IPS-18a (cell line): ENCODE measurements around the gene PRDM8.
A peak's percentile ranks its signal among the peaks of the same experiment; 100 is the strongest.

Experiments used
- H3K27ac ChIP-seq: one replicate; pipeline ENCODE4 v1.5.1; 2013; ENCODE audit warnings: low read length
- H3K27me3 ChIP-seq: one replicate; pipeline ENCODE4 v1.6.1; 2013; ENCODE audit warnings: mild to moderate bottlenecking, low read length; ENCODE audit not compliant: control insufficient read depth, insufficient read depth
- H3K36me3 ChIP-seq: one replicate; pipeline ENCODE4 v1.6.1; 2013; ENCODE audit warnings: low read depth, low read length; ENCODE audit not compliant: control insufficient read depth
- H3K4me1 ChIP-seq: one replicate; pipeline ENCODE4 v1.6.1; 2013; ENCODE audit warnings: low read depth, low read length; ENCODE audit not compliant: control insufficient read depth
- H3K4me3 ChIP-seq: one replicate; pipeline ENCODE4 v1.5.1; 2013; ENCODE audit warnings: low read length
- H3K9ac ChIP-seq: one replicate; pipeline ENCODE4 v1.6.1; 2013; ENCODE audit warnings: mild to moderate bottlenecking, low read length, moderate library complexity
- H3K9me3 ChIP-seq: one replicate; pipeline ENCODE4 v1.6.1; 2013; ENCODE audit warnings: low read depth, low read length; ENCODE audit not compliant: control insufficient read depth

The PRDM8 gene

DNA sequence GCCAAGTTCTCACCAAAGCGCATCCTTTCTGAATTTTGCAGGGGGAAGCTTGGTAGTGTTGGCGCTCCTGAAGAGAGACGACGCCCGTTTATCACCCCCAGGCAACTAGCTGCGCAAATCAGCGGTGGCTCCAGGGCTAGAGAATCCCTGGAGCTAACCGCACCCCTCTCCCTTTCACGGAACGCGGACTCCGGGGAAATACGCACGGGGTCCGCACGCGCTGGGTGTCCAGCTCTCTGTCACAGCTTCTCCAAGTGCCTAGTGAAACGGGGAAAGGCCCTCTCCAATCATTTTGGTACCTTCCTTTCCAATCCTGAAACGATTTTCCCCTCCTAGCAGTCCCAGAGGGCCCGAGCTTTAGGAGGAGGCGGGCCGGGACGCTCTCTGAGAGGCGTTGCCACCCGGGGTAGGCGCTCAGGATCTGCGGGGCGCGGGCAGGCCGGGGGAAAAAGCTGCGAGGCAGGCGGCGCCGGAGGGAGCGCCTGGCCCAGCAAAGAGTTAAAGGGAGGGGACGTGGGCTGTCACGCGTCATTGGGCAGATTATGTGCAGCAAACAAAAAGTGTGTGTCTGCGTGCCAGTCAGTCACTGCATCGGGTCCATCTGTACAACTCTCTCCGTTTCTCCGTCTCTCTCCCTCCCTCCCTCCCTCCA, at the start of gene PRDM8:
Gene PRDM8 (plus strand): TSS at position 582 of the 652 bp plus-strand sequence. CDS start 2,578 bp downstream, outside the sequence.
- H3K27me3 ChIP-seq = peaks cover 100% of the 10 kb centered on the region
- peaks cover 12% of the 10 kb centered on the region for H3K4me1 ChIP-seq
- no peak within 1 kb of the TSS for H3K27ac ChIP-seq
- H3K36me3 ChIP-seq = no peaks in the 10 kb centered on the region
- H3K9ac ChIP-seq = no peak within 1 kb of the TSS
- H3K9me3 ChIP-seq = no peaks in the 10 kb centered on the region
- H3K4me3 ChIP-seq = peak within 1 kb of the TSS; percentile 25

DNA sequence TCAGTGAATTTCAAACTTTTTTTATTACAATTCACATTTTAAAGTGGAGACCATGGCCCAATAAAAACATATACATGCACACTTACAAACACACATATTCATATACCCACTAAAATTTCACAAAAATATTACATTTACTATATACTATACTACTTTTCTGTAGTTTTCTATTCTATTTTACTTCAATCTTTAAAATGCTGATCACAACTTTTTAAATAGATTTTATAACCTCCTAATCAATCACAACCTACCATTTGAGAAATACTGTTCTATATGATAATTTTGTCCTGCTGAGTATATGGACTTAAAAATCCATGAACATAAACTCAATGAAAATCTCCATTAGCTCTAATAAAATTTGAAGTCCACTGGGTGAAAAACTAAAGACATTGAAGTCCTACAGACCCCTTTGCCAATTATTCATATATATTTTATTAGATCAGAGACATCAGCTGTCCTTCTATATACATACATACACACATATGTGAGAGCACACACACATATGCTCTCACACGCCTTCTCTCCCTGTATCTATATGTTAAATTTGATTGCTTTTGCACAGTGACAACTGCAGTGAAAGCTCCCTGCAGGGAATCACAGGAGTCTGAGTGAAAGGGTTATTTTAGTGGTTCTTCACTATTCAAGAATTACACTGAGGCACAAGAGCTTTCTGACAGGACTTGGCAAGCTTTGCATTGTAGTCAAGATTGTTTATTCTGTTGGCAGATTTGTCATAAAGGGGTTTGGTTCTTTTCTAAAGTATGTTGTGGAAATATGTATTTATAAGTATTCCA, 46.7 kb upstream of the PRDM8 start:
- H3K36me3 ChIP-seq = no peaks in the 10 kb centered on the region
- H3K27me3 ChIP-seq = no peaks in the 10 kb centered on the region
- no peak overlapping the region for H3K4me3 ChIP-seq
- H3K9me3 ChIP-seq = no peaks in the 10 kb centered on the region
- H3K4me1 ChIP-seq = no peaks in the 10 kb centered on the region
- no peak overlapping the region for H3K27ac ChIP-seq
- no peak overlapping the region for H3K9ac ChIP-seq

DNA sequence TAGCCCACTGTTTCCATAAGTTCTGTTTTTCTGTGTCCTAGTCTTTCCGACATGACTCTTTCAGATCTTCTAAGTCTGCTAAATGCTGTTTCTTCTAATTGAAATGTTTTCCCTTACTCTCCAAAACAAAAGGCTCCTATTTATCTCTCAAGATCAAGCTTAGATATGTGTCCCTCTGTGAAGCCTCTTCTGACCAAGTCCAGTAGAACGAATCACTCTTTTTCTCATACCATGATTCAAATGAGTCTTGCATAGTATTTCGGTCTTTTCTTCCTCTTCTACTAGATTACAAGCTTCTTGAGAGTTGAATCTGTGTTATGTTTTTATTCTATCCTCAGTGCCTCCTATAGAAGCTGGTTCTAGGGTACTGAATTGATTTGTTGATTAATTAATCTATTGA, 45.3 kb upstream of the PRDM8 start:
- Histone ChIP-seq H3K4me1 (no peaks in the 10 kb centered on the region), H3K4me3 (no peak overlapping the region), H3K36me3 (no peaks in the 10 kb centered on the region), H3K9me3 (no peaks in the 10 kb centered on the region), H3K27ac (no peak overlapping the region), H3K9ac (no peak overlapping the region), H3K27me3 (no peaks in the 10 kb centered on the region)

DNA sequence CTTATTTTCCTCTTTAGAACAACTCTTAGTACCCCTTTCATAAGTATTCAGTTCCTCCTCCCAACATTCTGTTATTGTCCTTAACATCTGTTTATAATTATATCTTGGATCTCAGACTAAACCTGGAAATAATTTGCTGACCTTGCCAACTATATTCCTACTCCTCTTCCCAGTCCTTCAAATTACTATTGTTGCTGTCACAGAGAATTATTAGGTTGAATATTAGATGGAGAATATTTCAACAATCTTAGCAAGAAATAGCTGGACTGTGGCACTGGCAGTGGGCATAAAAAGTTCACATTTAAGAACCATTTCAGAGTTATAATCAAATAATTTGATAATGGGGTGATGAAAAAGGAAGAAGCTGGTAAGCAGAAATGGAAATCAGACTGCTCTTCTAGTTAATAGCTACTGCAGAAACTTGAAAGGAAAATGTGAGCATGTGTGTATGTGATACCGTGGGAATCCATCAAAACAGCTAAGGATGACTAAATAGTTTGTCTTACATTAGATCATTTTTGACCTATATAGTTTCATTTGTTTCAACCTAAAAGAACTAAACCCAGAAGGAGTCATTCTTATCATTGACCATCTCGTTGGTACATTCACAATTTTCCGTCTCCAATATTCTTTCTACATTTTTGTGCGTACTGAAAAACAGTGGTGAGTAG, 43.3 kb upstream of the PRDM8 start:
- Histone ChIP-seq H3K4me1 (no peaks in the 10 kb centered on the region), H3K9me3 (no peaks in the 10 kb centered on the region), H3K9ac (no peak overlapping the region), H3K36me3 (no peaks in the 10 kb centered on the region), H3K27ac (no peak overlapping the region), H3K4me3 (no peak overlapping the region), H3K27me3 (no peaks in the 10 kb centered on the region)

DNA sequence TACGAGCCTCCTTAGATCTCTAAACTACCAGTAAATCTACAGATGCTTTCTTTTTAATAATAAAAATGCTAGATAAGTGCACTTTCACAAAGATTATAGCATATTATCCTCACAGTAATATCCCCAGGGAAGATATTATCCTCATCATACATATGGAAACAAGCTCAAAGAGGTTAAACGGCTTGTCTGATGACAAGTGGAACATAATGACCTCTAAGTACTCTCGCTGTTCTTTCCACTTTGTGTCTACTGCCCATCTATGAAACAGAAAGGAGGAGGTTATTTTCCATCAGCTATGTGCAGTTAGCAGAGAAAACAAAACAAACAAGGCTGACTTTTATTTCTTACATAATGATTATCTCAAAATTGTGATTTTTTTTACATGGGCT, 42.8 kb upstream of the PRDM8 start:
- Histone ChIP-seq H3K4me1 (no peaks in the 10 kb centered on the region), H3K9me3 (no peaks in the 10 kb centered on the region), H3K27ac (no peak overlapping the region), H3K36me3 (no peaks in the 10 kb centered on the region), H3K9ac (no peak overlapping the region), H3K4me3 (no peak overlapping the region), H3K27me3 (no peaks in the 10 kb centered on the region)

DNA sequence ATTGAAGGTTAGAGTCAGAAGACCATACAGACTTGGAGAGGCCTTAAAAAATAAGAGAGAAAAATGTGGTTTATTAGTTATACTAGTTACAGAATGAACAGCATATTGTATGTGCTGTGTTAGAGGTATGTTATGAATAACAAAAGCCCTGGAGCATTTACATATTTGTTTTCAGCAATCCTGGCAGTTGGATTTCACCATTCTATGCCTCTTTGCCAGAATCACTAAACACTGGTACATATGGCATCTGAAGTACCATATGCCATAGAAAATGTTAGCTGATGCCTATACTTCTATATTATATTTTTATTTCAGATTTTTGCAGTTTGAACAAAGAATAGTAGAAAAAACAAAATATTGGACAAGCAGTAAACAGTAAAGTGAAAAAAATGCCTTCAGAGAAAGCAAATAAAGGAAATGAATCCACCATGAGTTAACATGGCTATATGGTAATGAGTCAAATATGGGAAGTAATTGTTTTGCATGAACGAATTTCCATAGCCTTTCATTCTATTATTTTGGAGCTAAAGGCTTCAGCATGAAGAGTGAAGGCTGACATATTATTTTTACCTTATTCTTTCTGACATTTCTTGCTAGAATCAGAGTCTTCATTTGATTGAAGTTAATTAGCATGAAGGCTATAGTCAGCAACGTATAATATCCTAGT, 41.9 kb upstream of the PRDM8 start:
- H3K4me3 ChIP-seq = no peak overlapping the region
- H3K4me1 ChIP-seq = no peaks in the 10 kb centered on the region
- no peak overlapping the region for H3K9ac ChIP-seq
- H3K36me3 ChIP-seq = no peaks in the 10 kb centered on the region
- no peaks in the 10 kb centered on the region for H3K9me3 ChIP-seq
- H3K27ac ChIP-seq = no peak overlapping the region
- no peaks in the 10 kb centered on the region for H3K27me3 ChIP-seq

DNA sequence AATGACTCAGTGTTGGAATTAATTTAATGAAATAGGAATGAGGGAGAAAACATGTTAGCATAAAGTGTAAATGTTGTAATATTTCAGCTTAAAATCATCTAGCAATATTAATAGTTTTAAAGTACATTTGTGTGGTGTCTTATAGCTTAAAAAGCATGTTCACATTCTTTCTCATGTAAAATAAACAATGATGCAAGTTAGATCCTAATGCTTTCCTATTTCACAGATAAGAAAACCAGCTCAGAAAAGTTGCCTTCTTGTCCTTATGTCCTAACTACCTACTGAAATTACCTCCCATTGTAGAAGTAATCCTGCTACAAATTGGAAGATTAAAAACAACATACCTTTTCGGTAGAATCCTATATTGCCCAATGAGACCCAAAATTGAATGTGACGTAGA, 40.9 kb upstream of the PRDM8 start:
- Histone ChIP-seq H3K9ac (no peak overlapping the region), H3K27me3 (no peaks in the 10 kb centered on the region), H3K4me3 (no peak overlapping the region), H3K4me1 (no peaks in the 10 kb centered on the region), H3K27ac (no peak overlapping the region), H3K36me3 (no peaks in the 10 kb centered on the region), H3K9me3 (no peaks in the 10 kb centered on the region)

DNA sequence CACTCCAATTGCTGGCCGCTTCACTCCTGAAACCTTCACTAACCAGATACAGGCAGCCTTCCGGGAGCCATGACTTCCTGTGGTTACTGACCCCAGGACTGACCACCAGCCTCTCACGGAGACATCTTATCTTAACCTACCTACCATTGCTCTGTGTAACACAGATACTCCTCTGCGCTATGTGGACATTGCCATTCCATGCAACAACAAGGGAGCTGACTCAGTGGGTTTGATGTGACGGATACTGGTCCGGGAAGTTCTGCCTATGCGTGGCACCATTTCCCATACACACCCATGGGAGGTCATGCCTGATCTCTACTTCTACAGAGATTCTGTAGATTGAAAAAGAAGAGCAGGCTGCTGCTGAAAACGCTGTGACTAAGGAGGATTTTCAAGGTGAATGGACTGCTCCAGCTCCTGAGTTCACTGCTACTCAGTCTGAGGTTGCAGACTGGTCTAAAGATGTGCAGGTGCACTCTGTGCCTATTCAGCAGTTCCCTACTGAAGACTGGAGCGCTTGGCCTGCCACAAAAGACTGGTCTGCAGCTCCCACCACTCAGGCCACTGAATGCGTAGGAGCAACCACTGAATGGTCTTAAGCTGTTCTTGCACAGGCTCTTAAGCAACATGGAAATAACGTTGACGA, 35.8 kb upstream of the PRDM8 start:
- Histone ChIP-seq H3K4me3 (no peak overlapping the region), H3K36me3 (no peaks in the 10 kb centered on the region), H3K9ac (no peak overlapping the region), H3K27ac (no peak overlapping the region), H3K4me1 (no peaks in the 10 kb centered on the region), H3K9me3 (no peaks in the 10 kb centered on the region), H3K27me3 (no peaks in the 10 kb centered on the region)

DNA sequence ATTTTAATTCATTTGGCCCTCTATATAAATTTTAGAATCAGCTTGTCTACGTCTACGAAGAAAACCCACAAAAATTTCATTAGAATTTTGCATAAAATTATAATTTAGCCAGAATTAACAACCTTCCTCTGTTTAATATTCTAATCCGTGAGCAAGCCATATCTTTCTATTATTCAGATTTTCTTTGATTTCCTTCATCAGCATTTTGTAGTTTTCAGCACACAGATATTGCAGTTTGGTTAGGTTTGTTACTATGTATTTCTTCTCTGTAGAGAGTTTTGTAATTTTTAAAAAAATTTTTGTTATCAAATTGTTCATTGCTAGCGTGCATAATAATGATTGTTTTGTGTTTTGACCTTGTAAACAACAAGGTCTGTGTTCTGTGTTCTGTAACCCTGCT, 34.9 kb upstream of the PRDM8 start:
- no peaks in the 10 kb centered on the region for H3K4me1 ChIP-seq
- no peaks in the 10 kb centered on the region for H3K36me3 ChIP-seq
- no peaks in the 10 kb centered on the region for H3K27me3 ChIP-seq
- no peak overlapping the region for H3K4me3 ChIP-seq
- H3K27ac ChIP-seq = no peak overlapping the region
- H3K9me3 ChIP-seq = no peaks in the 10 kb centered on the region
- H3K9ac ChIP-seq = no peak overlapping the region

DNA sequence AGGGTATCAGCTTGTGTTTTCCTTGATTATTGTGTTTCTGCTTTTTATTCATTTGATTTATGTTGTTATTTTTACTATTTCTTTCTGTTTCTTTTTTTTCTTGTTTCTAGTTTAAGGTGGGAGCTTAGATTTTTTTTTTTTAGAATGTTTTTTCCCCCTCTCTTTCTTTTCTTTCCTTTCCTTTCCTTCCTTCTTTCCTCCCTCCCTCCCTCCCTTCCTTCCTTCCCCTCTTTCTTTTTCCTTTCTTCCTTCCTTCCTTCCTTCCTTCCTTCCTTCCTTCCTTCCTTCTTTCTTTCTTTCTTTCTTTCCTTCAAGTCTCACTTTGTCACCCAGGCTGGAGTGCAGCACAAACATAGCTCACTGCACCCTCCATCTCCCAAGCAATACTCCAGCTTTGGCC, 31.4 kb upstream of the PRDM8 start:
- Histone ChIP-seq H3K4me1 (no peaks in the 10 kb centered on the region), H3K9ac (no peak overlapping the region), H3K4me3 (no peak overlapping the region), H3K9me3 (no peaks in the 10 kb centered on the region), H3K36me3 (no peaks in the 10 kb centered on the region), H3K27ac (no peak overlapping the region), H3K27me3 (no peaks in the 10 kb centered on the region)

DNA sequence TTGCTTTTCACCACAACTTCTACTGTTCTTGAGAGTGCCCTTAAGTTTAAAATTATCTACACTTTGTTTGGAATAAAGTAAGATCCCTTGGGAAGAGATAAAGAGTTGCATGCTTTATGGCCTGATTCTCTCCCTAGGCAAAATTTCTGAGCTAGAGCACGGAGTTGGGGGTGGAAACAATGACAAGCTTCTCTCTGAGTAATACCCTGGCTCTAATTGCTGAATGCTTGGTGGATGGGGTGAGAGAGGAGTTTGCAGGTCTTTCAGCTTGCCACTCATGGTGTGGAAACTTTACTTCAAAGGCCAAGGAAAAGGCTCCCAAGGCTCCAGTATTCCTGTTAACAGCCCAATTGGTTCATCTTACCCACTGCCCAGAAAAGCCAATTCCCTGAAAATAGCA, 26.1 kb upstream of the PRDM8 start:
- Histone ChIP-seq H3K27ac (no peak overlapping the region), H3K27me3 (no peaks in the 10 kb centered on the region), H3K36me3 (no peaks in the 10 kb centered on the region), H3K4me1 (no peaks in the 10 kb centered on the region), H3K9ac (no peak overlapping the region), H3K4me3 (no peak overlapping the region), H3K9me3 (no peaks in the 10 kb centered on the region)
